Neural crest cell (in vitro differentiated cells): ENCODE measurements around the gene EBP. TPM values are rescaled to one million over a fixed set of nuclear protein-coding genes. Genes with fewer than 3 reads are reported as not detected.

Experiments used
- DNase-seq: peaks from one replicate; pipeline ENCODE4 v3.0.0; 2021; ENCODE audit warnings: low read depth, mixed read lengths, low spot score
- H3K27ac Mint-ChIP-seq: one replicate; pipeline ENCODE4 v1.8.0; 2021; ENCODE audit warnings: mild to moderate bottlenecking, mixed read lengths; ENCODE audit not compliant: unreplicated experiment
- H3K27me3 Mint-ChIP-seq: 2 replicates; pipeline ENCODE4 v1.8.0; 2021; ENCODE audit warnings: low read depth, mild to moderate bottlenecking, mixed read lengths
- H3K36me3 Mint-ChIP-seq: 2 replicates; pipeline ENCODE4 v1.8.0; 2021; ENCODE audit warnings: low read depth, mild to moderate bottlenecking, mixed read lengths
- H3K4me1 Mint-ChIP-seq: 2 replicates; pipeline ENCODE4 v1.8.0; 2021; ENCODE audit warnings: mixed read lengths
- H3K4me3 Mint-ChIP-seq: one replicate; pipeline ENCODE4 v1.8.0; 2021; ENCODE audit warnings: mild to moderate bottlenecking, mixed read lengths
- H3K9me3 Mint-ChIP-seq: 2 replicates; pipeline ENCODE4 v1.8.0; 2021; ENCODE audit warnings: mixed read lengths
- CTCF ChIP-seq: fragments of 200-600 bp; sonication (generic); conservative IDR thresholded peaks from 2 replicates; pipeline ENCODE4 v1.5.0; 2021; ENCODE audit warnings: antibody characterized with exemption, mild to moderate bottlenecking
- total RNA-seq: library from RNA; stranded (reverse); gene quantifications from 2 replicates; pipeline ENCODE4 v1.2.1, GENCODE V29; 2021

Gene EBP
- total RNA-seq, 1 donor from 2014 or later: 168 TPM

DNA sequence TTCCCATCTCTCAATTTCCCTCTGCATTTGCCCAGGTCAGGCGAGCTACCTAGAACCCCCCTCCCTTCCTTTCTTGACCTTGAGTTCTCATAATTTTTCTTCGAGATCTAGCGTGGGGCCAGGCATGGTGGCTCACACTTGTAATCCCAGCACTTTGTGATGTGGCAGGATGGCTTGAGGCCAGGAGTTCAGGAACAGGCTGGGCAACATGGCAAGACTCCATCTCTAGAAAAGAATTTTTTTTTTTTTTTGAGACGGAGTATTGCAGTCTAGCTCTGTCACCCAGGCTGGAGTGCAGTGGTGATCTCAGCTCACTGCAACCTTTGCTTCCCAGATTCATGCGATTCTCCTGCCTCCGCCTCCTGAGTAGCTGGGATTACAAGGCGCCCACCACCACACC is 17.3 kb upstream of the EBP start:
- peaks cover 3% of the 10 kb centered on the region for H3K4me1 Mint-ChIP-seq
- H3K4me3 Mint-ChIP-seq: no peak overlapping the region
- no peaks in the 10 kb centered on the region for H3K36me3 Mint-ChIP-seq
- DNase-seq: no peak
- no peaks in the 10 kb centered on the region for H3K9me3 Mint-ChIP-seq
- H3K27me3 Mint-ChIP-seq: no peaks in the 10 kb centered on the region
- TF ChIP-seq CTCF: no peak
- no peak overlapping the region for H3K27ac Mint-ChIP-seq

- no peak for DNase-seq
- TF ChIP-seq CTCF: no peak
- no peaks in the 10 kb centered on the region for H3K27me3 Mint-ChIP-seq
- H3K4me1 Mint-ChIP-seq: peaks cover 12% of the 10 kb centered on the region
- H3K9me3 Mint-ChIP-seq: no peaks in the 10 kb centered on the region
- H3K27ac Mint-ChIP-seq: no peak overlapping the region
- H3K4me3 Mint-ChIP-seq: no peak overlapping the region
- peaks cover 3% of the 10 kb centered on the region for H3K36me3 Mint-ChIP-seq
These were observed 16.1 kb upstream of the EBP start for GRCh38 chrX:48505481-48505880.

- Mint-ChIP-seq H3K27ac (no peak overlapping the region), H3K36me3 (peaks cover 3% of the 10 kb centered on the region), H3K4me1 (peaks cover 15% of the 10 kb centered on the region), H3K4me3 (peak overlapping the region; percentile 72), H3K9me3 (no peaks in the 10 kb centered on the region), H3K27me3 (no peaks in the 10 kb centered on the region)
- DNase-seq: no peak
- TF ChIP-seq CTCF: no peak
These were observed 14.4 kb upstream of the EBP start for GRCh38 chrX:48507246-48507645.

DNA sequence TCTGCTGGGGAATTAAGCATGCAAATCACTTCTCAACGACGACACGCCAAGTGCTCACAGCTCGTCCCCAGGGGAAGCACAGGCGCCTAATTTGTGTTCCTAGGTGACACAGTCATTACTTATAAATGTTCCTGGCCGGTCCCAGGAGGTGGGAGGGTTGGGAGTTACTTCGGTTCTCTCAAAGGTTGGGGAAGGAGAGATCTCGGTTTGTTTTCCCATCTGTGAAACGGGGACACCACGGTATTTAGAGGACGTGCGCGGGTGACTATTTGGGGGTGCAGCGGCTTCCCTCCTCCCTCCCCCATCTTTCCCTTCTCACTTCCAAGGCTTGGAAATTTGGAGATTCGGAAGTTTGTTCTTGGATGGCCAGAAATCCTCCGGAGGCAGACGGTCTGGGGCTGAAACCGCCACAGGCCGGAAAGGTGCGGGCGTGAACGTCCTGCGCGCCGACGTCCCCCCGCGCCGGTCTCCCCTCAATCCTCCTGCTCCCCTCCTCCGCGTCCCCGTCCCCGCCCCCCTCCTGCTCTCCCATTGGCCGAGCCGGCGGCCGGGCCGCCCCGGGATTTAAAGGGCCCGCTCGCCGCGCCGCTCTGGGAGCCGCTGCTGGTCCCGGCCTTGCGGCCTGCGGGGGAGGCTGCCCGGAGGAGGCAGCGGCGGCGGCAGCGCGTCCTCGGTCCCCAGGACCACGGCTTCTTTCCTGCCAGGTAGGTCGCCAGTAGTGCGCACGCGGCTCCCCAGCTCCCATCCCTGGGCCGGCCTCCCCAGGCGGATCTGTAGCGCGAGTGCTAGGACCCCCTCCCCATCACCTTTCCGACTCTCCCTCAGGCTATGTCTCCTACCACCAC is 13.0 kb upstream of the EBP start, which contains the start of gene PORCN:
PORCN (plus strand) TSS at position 593 of the 845 bp plus-strand sequence. CDS start 829 bp downstream, outside the sequence.
- peak; percentile 56 for DNase-seq
- H3K27ac Mint-ChIP-seq: peak within 1 kb of the TSS; percentile 87
- H3K36me3 Mint-ChIP-seq: peaks cover 3% of the 10 kb centered on the region
- TF ChIP-seq CTCF: no peak
- no peaks in the 10 kb centered on the region for H3K9me3 Mint-ChIP-seq
- no peaks in the 10 kb centered on the region for H3K27me3 Mint-ChIP-seq
- peaks cover 15% of the 10 kb centered on the region for H3K4me1 Mint-ChIP-seq
- H3K4me3 Mint-ChIP-seq: peak within 1 kb of the TSS; percentile 91

GRCh38 chrX:48509245-48509590 is 12.4 kb upstream of the EBP start:
- H3K4me3 Mint-ChIP-seq: peak overlapping the region; percentile 91
- no peak for DNase-seq
- no peak overlapping the region for H3K27ac Mint-ChIP-seq
- H3K4me1 Mint-ChIP-seq: peaks cover 15% of the 10 kb centered on the region
- no peak for TF ChIP-seq CTCF
- H3K36me3 Mint-ChIP-seq: peaks cover 3% of the 10 kb centered on the region
- H3K9me3 Mint-ChIP-seq: no peaks in the 10 kb centered on the region
- no peaks in the 10 kb centered on the region for H3K27me3 Mint-ChIP-seq
